ENCODE results near the gene MIX23.

- TF ChIP-seq CTCF (IDR thresholded peaks at IDR 0.05) (no peak), POLR2A (IDR thresholded peaks at IDR 0.05) (no peak), POLR2AphosphoS5 (IDR thresholded peaks at IDR 0.05; ENCODE audit: insufficient read depth in 1 of 2, low read depth in 1 of 2) (no peak)
Observed at GRCh38 chr3:122325769-122326168, 57.3 kb downstream of the MIX23 start.
